OCI-LY3 (cell line): ENCODE measurements around the gene ITGA3.

Source experiments
- CTCF ChIP-seq: fragments of 200-600, 300-600 bp; sonication (generic); IDR thresholded peaks from 2 replicates; pipeline ENCODE4 v1.5.1; 2014; ENCODE audit warnings: antibody characterized with exemption, low read length, low read depth
- EZH2phosphoT487 ChIP-seq: fragments of 200-600 bp; shearing (Covaris generic); IDR thresholded peaks from 2 replicates; pipeline ENCODE4 v1.6.1; 2018; ENCODE audit warnings: antibody characterized with exemption, mixed run types, low read depth

- no peak for TF ChIP-seq CTCF
- no peak for TF ChIP-seq EZH2phosphoT487
Measured at GRCh38 chr17:50026046-50026675, 29.7 kb upstream of the ITGA3 start.
